Measurements from ENCODE around the gene BAIAP2.
A peak's percentile ranks its signal among the peaks of the same experiment; 100 is the strongest.

Gene BAIAP2

DNA sequence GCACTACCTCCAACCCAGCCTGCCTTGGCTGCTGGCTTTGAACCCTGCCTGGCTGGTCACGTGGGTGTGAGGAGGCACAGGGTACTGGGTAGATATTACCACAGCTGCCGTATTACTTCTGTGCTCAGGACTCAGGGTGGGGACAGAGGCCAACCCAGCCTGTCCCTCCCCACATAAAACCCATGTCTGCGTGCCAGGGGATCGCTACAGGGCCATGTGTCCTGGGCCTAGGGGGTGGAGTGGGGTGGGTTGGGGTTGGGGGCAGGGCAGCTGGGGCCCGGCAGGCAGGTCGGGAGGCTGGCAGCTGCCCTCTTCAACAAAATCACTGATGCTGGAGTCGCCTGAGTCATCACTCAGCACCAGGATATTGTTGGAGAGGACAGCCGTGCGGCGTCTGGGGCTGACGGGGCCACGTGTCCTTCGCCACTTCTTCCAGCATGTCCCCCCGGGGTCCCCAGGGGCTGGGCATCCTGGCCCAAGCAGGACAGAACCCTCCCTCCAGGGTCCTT lies 90.7 kb downstream of the BAIAP2 start:
- TF ChIP-seq, protein P1, sequence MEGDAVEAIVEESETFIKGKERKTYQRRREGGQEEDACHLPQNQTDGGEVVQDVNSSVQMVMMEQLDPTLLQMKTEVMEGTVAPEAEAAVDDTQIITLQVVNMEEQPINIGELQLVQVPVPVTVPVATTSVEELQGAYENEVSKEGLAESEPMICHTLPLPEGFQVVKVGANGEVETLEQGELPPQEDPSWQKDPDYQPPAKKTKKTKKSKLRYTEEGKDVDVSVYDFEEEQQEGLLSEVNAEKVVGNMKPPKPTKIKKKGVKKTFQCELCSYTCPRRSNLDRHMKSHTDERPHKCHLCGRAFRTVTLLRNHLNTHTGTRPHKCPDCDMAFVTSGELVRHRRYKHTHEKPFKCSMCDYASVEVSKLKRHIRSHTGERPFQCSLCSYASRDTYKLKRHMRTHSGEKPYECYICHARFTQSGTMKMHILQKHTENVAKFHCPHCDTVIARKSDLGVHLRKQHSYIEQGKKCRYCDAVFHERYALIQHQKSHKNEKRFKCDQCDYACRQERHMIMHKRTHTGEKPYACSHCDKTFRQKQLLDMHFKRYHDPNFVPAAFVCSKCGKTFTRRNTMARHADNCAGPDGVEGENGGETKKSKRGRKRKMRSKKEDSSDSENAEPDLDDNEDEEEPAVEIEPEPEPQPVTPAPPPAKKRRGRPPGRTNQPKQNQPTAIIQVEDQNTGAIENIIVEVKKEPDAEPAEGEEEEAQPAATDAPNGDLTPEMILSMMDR (IDR thresholded peaks at IDR 0.05; ENCODE audit: low read depth, low read length) = no peak
- DNase-seq = peak; percentile 68
- no peaks in the 10 kb centered on the region for H3K27me3 ChIP-seq
- H3K4me1 ChIP-seq = peaks cover 15% of the 10 kb centered on the region
- H3K4me3 ChIP-seq (ENCODE audit: low read depth, low read length) = no peak overlapping the region
- H3K9me3 ChIP-seq = no peaks in the 10 kb centered on the region
- no peaks in the 10 kb centered on the region for H3K36me3 ChIP-seq

DNA sequence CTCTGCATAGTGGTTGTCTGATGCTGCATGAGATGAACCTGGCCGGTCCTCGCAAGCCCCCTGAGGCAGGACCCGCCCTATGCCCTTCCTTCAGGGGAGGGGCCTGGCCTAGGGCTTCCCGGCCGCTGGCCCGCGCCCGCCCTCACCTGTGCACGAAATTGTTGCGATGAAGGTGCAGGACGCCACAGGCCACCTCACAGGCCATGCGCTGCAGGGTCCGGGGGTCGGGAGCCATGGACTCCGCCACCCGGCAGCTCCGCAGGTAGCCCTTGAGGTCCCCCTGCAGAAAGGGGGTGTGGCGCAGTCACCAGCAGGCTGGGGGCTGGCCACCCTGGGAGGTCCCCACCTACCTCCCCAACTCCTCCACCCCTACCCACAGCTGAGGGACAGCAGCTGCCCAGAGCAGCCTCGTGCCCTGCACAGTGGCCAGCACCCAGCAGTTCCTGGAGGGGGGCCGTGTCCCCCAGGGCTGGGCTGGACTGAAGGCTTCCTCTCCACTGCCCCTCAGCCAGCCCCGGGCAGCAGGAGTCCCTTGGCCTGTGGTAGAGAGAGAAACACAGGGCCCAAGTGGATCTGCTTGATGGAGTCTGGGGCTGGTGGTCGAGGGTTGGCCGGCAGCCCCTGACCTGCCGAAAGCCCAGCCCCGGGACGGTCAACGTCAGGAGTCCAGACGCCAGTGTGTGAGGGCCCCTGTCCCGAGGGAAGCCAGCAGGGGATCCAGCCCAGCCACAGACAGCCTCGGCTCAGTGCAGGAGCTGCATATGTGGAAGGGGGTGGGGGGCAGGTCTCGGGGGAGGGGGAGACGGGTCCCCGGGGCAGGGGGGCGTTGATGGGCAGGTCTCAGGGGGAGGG lies 91.6 kb downstream of the BAIAP2 start:
- peaks cover 15% of the 10 kb centered on the region for H3K4me1 ChIP-seq
- no peak overlapping the region for H3K4me3 ChIP-seq (ENCODE audit: low read depth, low read length)
- no peaks in the 10 kb centered on the region for H3K36me3 ChIP-seq
- DNase-seq = no peak
- no peaks in the 10 kb centered on the region for H3K9me3 ChIP-seq
- no peaks in the 10 kb centered on the region for H3K27me3 ChIP-seq
- TF ChIP-seq, protein P1 (IDR thresholded peaks at IDR 0.05; ENCODE audit: low read depth, low read length) = no peak

DNA sequence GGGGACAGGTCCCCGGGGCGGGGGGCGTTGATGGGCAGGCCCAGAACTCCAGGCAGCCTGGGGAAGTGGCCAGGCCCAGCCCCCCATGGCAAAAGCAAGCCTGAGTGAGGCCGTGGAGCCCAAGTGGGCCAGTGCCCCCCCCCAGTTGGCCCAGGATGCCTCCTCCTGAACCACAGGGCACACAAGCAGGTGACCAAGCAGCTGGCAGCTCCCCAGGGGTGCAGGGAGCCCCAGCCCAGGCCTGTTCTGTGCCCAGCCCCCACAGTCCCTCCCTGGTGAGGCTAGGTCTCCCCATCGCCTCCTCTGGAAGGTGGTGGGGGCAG lies 92.1 kb downstream of the BAIAP2 start:
- Histone ChIP-seq H3K27me3 (no peaks in the 10 kb centered on the region), H3K4me3 (ENCODE audit: low read depth, low read length) (no peak overlapping the region), H3K36me3 (no peaks in the 10 kb centered on the region), H3K9me3 (no peaks in the 10 kb centered on the region), H3K4me1 (peaks cover 15% of the 10 kb centered on the region)
- TF ChIP-seq, protein P1 (IDR thresholded peaks at IDR 0.05; ENCODE audit: low read depth, low read length) = no peak
- DNase-seq = no peak

DNA sequence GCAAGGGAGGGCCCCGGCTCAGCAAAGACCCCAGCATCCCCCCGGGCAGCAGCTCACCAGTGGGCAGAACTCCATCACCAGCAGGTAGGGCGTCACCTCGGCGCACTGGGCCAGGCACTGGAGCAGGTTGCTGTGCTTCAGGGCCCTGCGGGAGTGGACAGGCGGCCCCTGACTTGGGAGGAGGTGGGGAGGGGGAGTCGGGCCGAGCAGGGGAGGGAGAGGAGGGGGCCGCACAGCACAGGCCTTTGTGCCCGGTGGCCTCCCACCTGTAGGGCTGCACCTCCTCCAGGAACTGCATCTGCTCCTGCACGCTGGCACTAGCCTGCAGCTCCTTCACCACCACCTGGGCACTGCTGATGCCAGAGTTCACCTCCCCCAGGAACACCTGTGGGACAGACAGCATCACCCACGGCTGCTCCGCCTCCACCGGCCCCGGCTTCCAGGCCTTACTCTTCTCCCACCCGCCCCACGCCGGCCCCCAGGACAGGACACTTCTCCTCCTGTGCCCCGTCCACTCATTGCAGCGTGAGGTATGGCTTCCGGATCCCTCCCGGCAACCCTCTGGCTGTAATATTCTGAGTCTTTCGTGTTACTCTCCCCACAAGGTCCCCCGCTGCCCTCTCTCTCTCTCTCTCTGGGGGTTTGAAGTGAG lies 92.7 kb downstream of the BAIAP2 start:
- Histone ChIP-seq H3K9me3 (no peaks in the 10 kb centered on the region), H3K4me3 (ENCODE audit: low read depth, low read length) (no peak overlapping the region), H3K27me3 (no peaks in the 10 kb centered on the region), H3K4me1 (peaks cover 15% of the 10 kb centered on the region), H3K36me3 (no peaks in the 10 kb centered on the region)
- DNase-seq = no peak
- TF ChIP-seq, protein P1 (IDR thresholded peaks at IDR 0.05; ENCODE audit: low read depth, low read length) = no peak

DNA sequence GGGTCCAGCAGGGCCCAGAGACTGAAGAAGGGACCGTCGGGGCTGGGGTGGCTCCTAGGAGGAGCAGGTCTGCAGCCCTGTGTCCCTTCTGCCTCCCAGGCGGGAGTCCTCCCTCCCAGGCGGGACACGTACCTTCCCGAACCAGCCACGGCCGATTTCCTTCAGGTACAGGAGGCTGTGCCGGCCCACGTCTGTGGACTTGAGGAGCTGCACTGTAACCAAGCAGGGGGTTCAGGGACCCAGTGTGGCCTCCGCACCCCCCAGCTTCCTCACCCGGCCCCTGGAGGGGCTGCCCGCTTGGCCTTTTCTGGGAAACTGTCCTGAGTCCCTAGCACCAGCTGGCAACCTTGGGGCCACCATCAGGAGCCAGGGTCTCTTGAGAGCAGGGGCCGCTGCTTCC lies 93.4 kb downstream of the BAIAP2 start:
- Histone ChIP-seq H3K9me3 (no peaks in the 10 kb centered on the region), H3K4me3 (ENCODE audit: low read depth, low read length) (no peak overlapping the region)

More for the DNA sequence above, 93.4 kb downstream of the BAIAP2 start:
- Histone ChIP-seq H3K36me3 (no peaks in the 10 kb centered on the region), H3K27me3 (no peaks in the 10 kb centered on the region), H3K4me1 (peaks cover 15% of the 10 kb centered on the region)
- TF ChIP-seq, protein P1 (IDR thresholded peaks at IDR 0.05; ENCODE audit: low read depth, low read length) = no peak
- no peak for DNase-seq
